GM19023 (cell line): ENCODE results near the gene OGDH.
"Not testable (repeated sequence)": the region's sequence is repeated elsewhere in the genome, so short reads cannot be mapped to it uniquely, and the experiment has no call there.

Experiments
- ATAC-seq: cut with Tn5 transposase; IDR thresholded peaks from one replicate; pipeline ENCODE4 v1.9.1; 2021; ENCODE audit warnings: mild to moderate bottlenecking, moderate library complexity; ENCODE audit not compliant: unreplicated experiment

The OGDH gene

GRCh38 chr7:44606341-44607140 is at the start of gene OGDH:
Gene OGDH (plus strand): TSS chr7:44606627. CDS start chr7:44624344, 17,717 bp downstream.
- peak; percentile 96 for ATAC-seq

GRCh38 chr7:44557485-44557884 is 48.9 kb upstream of the OGDH start:
- ATAC-seq: no peak

- ATAC-seq: no peak
Observed at GRCh38 chr7:44559485-44559884, 46.9 kb upstream of the OGDH start.

DNA sequence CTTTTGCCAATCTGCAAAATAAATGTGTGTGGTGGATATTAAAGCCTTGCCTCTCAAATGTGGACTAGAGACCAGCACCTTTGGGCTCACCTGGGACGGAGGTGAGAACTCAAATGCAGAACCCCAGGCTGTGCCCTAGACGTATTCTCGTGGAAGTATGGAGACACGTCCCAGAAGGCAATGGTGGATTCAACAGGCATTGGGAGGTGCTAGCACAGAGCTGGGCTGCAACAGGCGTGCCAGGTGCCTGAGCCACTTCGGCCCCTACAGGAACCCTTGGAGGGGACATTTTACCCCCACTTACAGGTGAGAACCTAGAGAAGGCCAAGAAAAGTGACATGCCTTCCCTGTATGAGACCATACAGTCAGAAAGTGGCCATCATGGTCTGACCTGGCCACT is 44.9 kb upstream of the OGDH start:
- no peak for ATAC-seq

DNA sequence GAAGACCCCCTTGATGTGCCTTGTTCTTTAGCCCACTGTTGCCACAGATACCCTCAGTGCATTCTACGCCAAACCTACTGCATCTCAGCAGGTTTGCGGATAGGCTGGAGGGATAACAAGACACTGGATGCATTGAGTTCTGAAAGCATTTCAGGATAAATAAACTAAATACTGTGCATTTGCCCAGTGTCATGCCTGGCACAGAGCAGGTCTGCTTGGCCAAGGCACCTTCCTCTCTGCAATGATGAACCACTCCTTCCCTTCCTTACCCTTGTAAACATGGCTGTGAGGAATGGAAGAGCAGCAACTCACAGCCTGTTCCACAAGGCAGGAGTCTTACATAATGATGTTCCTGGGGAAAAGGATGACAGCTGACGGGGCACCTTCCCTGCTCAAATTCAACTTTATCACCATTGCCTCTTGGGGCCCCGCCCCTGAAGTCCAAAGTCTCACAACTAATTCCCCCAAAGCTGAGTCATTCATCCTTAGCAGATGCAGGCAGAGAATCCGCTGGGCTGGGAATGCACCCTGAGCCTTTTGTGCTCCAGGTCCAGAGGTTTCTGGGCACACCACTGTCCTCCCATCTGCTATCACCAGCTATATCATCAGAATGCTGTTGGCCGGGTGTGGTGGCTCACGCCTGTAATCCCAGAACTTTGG is 44.3 kb upstream of the OGDH start:
- no peak for ATAC-seq

GRCh38 chr7:44562622-44562962 is 43.8 kb upstream of the OGDH start:
- ATAC-seq: not testable (repeated sequence)

- no peak for ATAC-seq
Observed at GRCh38 chr7:44563171-44563679, 43.2 kb upstream of the OGDH start.

- no peak for ATAC-seq
Observed at GRCh38 chr7:44564606-44565005, 41.8 kb upstream of the OGDH start.

DNA sequence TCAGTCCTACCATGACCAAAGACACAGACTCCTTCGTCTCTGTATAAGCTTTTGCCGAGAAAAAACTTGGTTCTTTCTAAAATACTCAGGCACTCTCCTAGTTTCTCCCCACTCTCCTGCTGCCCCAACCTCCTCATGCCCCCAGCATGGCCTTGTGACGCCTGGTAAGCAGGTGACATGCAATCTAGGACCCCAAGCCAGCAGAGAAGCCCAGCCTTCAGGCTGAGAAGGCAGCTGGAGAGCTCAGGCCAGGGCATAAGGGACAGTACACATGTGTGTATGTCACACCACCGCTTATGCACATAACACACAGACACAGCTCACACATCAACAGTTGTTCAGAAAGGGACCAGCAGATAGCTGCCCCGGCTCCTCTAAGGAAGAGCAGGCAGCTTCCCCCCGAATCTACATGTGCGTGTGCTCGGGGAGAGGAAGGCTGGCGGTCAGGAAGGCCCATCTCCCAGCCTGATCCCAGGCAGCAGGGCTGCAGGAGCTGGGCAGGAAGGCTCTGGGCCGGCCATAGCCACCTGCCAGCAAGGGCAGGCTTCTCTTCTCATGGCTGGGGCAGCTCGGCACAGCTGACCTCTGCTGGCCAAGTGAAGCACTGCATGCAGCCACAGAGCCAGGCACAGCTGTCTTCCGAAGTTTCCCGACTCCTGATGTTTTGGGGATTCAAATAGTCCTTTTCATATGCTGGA is 41.2 kb upstream of the OGDH start:
- ATAC-seq: peak; percentile 65

DNA sequence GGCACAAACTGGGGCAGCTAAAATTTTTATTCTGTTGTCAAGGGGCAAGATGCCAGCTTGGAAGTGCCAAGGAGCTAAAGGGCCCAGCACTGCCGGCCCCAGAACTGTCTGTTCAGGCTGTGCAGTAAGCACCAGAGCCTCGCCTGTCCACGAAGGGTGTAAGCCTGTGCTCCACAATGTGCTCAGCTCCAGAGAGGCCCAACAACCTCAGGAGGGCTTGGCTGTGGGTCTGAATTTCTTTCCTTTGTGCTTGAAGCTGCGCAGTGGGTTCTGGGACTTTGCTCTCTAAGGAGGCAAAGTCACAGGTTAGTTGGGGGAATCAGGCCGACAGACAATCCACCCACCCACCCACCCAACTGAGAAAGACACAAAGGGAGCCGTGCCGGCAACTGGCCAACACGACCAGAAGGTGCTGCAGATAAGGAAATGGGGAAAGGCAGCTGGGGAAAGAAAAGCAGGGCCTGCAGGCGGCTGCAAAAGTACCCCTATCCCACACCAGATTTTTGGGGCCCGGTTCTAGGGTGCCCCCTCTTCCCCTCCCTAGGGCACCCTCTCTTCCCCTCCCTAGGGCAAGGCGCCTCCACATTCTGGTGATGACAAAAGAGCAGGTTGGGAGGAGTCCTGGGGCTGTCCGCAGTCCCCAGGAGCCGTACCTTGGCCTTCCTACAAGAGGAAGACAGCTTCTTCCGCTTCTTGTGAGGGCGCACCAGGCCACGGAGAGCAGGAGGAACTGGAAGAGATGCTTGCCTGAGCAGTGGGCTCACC is 40.5 kb upstream of the OGDH start:
- peak; percentile 24 for ATAC-seq

DNA sequence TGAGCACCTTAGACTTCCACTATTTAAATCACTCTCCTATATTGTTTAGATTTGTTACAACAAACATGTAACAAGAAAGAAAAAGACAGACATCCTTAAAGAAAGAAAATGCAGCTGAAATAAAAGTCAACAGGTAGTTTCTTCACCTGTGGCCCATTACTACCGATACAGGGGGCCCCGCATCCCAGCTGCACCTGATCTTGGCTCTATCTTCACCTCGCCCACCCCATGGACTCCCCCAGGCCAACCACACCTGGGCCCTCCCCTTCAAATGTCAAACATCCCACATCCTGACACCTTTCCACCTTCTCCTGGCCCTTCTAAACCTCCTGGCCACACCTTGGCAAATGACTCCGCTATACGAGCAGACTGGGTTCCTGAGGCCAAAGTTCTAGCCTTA is 39.7 kb upstream of the OGDH start:
- no peak for ATAC-seq

DNA sequence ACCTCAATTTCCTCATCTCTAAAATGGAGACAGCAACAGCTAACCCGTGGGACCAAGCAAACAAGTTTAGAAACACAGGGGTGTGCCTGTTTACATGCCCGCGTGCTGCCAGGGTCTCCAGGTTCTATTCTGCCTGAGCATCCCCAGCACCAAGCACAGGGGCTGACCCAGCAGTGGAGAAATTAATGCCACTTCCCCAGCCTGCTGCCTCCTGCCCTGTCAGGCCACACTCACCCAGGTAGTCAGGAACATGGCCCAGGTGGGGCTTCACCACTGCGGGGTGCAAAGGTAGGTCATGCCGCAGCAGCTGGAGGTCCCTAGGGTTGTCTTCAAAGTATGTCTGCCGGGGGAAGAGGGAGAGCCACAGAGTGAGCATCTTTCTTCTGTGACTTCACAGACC is 38.5 kb upstream of the OGDH start:
- no peak for ATAC-seq

- ATAC-seq: no peak
Observed at GRCh38 chr7:44568771-44569560, 37.5 kb upstream of the OGDH start.

DNA sequence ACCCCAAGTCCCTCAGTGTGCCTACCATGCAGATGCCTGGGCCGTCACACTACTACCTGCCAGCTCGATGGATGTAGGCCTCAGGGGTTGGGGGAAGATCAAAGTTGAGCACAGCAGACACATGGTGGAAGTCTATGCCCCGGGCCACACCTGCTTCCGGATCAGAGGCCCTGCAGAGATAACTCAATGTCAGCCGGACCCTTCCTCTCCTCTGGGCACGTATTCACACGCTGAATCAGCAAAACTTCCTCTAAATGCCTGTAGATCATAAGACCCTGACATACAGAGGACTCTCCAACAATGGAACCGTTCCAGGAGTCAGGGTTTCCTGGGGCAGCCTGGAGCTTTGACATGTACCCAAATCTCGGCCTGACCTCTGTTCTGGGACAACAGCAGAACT is 36.5 kb upstream of the OGDH start:
- no peak for ATAC-seq

DNA sequence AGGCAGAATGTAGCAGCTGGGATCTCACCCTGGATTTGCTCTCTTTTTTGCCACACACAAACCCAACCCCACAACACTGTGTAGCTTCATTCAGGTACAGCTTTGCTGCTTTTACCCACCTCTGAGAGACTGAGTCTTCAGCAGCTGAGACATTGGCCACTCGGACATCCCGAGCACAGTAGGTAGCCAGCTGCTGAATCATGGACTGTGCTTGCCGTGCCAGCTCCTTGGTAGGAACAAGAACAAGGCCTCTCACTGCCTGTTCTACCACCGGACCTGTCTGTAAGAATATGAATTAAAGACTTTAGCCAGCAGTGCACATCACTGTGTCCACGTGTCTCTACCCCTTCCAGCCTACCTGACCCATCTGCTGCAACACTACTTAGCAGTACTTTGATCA is 33.7 kb upstream of the OGDH start:
- ATAC-seq: no peak

DNA sequence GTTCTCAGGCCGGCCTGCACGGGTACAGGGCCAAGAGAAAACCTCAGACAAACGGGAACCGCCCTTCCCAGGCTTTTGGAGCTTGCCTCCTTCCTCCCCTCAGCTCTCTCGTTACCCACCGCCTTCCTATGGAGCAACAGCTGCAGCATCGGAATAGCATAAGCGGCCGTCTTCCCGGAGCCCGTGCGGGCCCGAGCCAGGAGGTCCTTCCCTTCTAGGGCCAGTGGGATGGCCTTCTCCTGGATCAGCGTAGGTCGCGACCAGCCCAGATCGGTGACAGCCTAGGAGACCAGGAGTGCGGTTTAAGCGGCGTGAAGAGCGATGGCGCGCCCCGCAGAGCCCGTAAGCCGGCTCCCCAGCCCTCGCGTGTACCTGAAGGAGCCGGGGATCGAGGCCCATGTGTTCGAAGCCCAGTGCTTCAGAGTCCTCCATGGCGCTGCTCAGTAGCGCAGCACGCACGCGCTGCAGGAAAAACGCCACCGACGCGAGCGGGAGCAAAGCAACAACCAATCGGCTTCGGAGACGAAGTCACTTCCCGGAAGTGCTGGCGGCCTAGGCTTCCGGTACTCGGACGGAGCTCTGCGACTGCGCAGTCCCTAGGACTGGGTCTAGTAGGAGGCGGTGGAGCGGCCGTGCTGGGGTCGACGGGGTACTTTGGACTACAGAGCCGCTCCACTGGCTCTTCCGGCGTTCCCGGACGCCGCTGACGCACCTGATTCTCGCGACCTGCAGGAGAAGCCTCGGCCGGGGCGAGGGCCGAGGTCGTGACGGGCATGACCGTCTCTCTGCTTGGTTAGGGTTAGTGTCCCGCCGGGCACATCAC is 32.8 kb upstream of the OGDH start, which contains the start of gene DDX56:
TSS of gene DDX56 (minus strand) at position 445 of the 823 bp plus-strand sequence. CDS start at position 432, 13 bp downstream.
- peak; percentile 97 for ATAC-seq

DNA sequence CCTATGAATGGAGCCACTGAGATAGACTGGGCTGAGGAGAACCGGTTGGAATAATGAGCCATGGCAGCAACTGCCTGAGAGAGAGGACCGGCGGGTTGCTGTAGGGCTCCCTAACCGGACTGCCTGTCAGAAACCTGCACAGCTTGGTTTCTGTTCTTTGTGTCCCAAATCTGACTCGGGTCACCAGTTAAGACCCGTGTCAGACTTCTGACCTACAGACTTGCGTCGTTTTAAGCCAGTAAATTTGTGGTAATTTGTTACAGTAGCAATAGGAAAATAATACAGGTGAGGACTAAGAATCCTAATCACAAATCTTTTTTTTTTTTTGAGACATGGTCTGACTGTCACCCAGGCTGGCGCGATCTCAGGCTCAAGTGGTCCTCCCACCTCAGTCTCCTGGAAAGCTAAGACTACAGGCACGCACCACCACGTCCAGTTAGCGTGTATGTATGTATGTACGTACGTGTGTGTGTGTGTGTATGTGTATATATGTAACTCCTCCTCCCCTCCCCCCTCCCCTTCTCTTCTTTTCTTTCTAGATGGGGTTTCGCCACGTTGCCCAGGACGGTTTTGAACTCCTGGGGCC is 32.0 kb upstream of the OGDH start:
- no peak for ATAC-seq

DNA sequence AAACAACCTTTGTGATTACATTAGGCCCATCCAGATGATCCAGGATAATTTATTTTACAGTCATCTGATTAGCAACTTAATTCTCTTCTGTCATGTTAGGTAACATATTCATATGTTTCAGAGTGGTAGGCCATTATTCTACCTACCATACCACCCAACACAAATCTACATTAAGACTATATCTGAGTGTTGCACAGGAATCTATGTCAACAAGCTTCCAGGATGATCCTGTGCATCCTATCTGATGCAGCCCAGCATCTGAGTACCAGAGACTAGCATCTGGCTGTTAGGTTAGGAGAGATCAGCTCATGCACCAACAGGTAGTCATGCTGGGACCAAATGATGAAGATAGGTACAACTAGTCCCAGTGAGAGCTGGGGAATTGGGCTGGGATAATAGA is 31.4 kb upstream of the OGDH start:
- no peak for ATAC-seq

GRCh38 chr7:44576228-44576627 is 30.2 kb upstream of the OGDH start:
- no peak for ATAC-seq
